Uterus (tissue), 4 donors: ENCODE results near the gene CRK. TPM values are rescaled to one million over a fixed set of nuclear protein-coding genes. Genes with fewer than 3 reads are reported as not detected.

Experiments
- DNase-seq, 2 donors: peaks; one replicate each; pipeline ENCODE4 v3.0.0-alpha.2; 2019 to 2020
- H3K27ac ChIP-seq, 2 donors: fragments of 200-600 bp; sonication (generic); 1 replicate in 1 of 2; 2 replicates in 1 of 2; pipeline ENCODE4 v1.5.1; 2016 to 2018
- H3K27me3 ChIP-seq, 2 donors: fragments of 200-600 bp; sonication (generic); one replicate each; pipeline ENCODE4 v1.5.1; 2018 to 2019; ENCODE audit warnings: control low read depth in 1 of 2
- H3K36me3 ChIP-seq, 2 donors: fragments of 200-600 bp; sonication (generic); one replicate each; pipeline ENCODE4 v1.5.1; 2019; ENCODE audit warnings: control low read depth in 1 of 2
- H3K4me1 ChIP-seq, 2 donors: fragments of 200-600 bp; sonication (generic); one replicate each; pipeline ENCODE4 v1.5.1; 2018 to 2019; ENCODE audit warnings: control low read depth in 1 of 2
- H3K4me3 ChIP-seq, 2 donors: fragments of 200-600 bp; sonication (generic); 1 replicate in 1 of 2; 2 replicates in 1 of 2; pipeline ENCODE4 v1.5.1; 2018 to 2019; ENCODE audit warnings: mild to moderate bottlenecking in 1 of 2
- H3K9me3 ChIP-seq, 2 donors: fragments of 200-600 bp; sonication (generic); one replicate each; pipeline ENCODE4 v1.5.1; 2019; ENCODE audit warnings: control low read depth in 1 of 2
- POLR2A ChIP-seq, 2 donors: fragments of 450-650 bp; IDR thresholded peaks; one replicate each; pipeline ENCODE4 v1.6.1; 2016; ENCODE audit warnings: antibody characterized with exemption in 2 of 2, mild to moderate bottlenecking in 1 of 2, moderate library complexity in 1 of 2
- intact Hi-C: fragments of 100-400 bp; cut with DNase I; formaldehyde crosslinking; loops from one replicate; pipeline ENCODE4 v1.15.1; 2023; ENCODE audit warnings: low total_unique reads
- total RNA-seq, 4 donors: library from RNA; depleted of rRNA in 3 of 4; stranded (reverse); fragments of >200 nt in 3 of 4; gene quantifications; one replicate each; pipeline versions ENCODE4 v1.1.0 to v1.2.4, GENCODE V29; 2014 to 2023
- TF ChIP-seq, protein P1 (sequence below), 4 experiments: fragments of 200-600 bp in 2 of 4; fragments of 450-650 bp in 2 of 4; sonication (generic) in 2 of 4; IDR thresholded peaks; one replicate each; pipeline ENCODE4 v1.5.1; 2016 to 2019; ENCODE audit warnings: antibody characterized with exemption in 4 of 4, mild to moderate bottlenecking in 2 of 4, moderate library complexity in 1 of 4
- donor health status: DM: yes; HTN: yes; CAD: no.

CRK gene
- total RNA-seq, 4 donors from 2014 or later: 34.6 to 118 (median 57.3) TPM

- DNase-seq: no peak
These were observed 41.9 kb downstream of the CRK start for GRCh38 chr17:1414001-1414574.

DNA sequence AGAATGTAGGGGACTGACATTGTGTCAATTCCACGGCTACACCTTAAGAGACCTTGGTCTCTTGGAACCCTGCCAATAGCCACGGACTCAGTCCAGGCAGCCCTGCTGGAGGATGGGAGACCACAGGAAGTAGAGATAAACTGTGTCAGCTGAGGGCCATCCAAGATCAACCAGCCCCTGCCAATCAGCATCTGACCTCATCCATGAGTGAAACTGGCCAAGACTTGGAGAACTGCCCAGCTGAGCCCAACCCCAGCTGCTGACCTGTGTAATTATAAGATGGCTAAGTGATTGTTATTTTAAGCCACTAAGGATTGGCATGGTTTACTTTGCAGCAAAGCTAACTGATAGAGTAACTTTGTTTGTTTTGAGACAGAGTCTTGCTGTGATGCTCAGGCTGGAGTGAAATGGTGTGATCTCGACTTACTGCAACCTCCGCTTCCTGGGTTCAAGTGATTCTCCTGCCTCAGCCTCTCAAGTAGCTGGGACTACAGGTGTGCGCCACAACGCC is 42.7 kb downstream of the CRK start:
- peak; percentile 27 to 31 for DNase-seq
- H3K36me3 ChIP-seq: no peaks in the 10 kb centered on the region
- H3K4me1 ChIP-seq: no peaks in the 10 kb centered on the region
- intact Hi-C loops: no loop called here
- H3K4me3 ChIP-seq: no peak overlapping the region
- H3K27me3 ChIP-seq: no peaks in the 10 kb centered on the region
- TF ChIP-seq, protein P1, sequence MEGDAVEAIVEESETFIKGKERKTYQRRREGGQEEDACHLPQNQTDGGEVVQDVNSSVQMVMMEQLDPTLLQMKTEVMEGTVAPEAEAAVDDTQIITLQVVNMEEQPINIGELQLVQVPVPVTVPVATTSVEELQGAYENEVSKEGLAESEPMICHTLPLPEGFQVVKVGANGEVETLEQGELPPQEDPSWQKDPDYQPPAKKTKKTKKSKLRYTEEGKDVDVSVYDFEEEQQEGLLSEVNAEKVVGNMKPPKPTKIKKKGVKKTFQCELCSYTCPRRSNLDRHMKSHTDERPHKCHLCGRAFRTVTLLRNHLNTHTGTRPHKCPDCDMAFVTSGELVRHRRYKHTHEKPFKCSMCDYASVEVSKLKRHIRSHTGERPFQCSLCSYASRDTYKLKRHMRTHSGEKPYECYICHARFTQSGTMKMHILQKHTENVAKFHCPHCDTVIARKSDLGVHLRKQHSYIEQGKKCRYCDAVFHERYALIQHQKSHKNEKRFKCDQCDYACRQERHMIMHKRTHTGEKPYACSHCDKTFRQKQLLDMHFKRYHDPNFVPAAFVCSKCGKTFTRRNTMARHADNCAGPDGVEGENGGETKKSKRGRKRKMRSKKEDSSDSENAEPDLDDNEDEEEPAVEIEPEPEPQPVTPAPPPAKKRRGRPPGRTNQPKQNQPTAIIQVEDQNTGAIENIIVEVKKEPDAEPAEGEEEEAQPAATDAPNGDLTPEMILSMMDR (IDR thresholded peaks at IDR 0.05): no peak
- no peak for TF ChIP-seq POLR2A (IDR thresholded peaks at IDR 0.05)
- H3K27ac ChIP-seq: no peak overlapping the region
- H3K9me3 ChIP-seq: no peaks in the 10 kb centered on the region

More at GRCh38 chr17:1414001-1414574, 41.9 kb downstream of the CRK start:
- intact Hi-C loops: no loop called here
- TF ChIP-seq, protein P1 (IDR thresholded peaks at IDR 0.05): no peak
- no peak for TF ChIP-seq POLR2A (IDR thresholded peaks at IDR 0.05)
- no peaks in the 10 kb centered on the region for H3K4me1 ChIP-seq
- H3K4me3 ChIP-seq: no peak overlapping the region
- no peak overlapping the region for H3K27ac ChIP-seq
- no peaks in the 10 kb centered on the region for H3K36me3 ChIP-seq
- no peaks in the 10 kb centered on the region for H3K9me3 ChIP-seq
- H3K27me3 ChIP-seq: no peaks in the 10 kb centered on the region

GRCh38 chr17:1412185-1413110 is 43.6 kb downstream of the CRK start:
- TF ChIP-seq, protein P1 (IDR thresholded peaks at IDR 0.05): no peak
- TF ChIP-seq POLR2A (IDR thresholded peaks at IDR 0.05): no peak
- Histone ChIP-seq H3K36me3 (no peaks in the 10 kb centered on the region), H3K27me3 (no peaks in the 10 kb centered on the region), H3K9me3 (no peaks in the 10 kb centered on the region), H3K4me1 (no peaks in the 10 kb centered on the region), H3K4me3 (no peak overlapping the region), H3K27ac (no peak overlapping the region)
- intact Hi-C loops: no loop called here
- DNase-seq: no peak

DNA sequence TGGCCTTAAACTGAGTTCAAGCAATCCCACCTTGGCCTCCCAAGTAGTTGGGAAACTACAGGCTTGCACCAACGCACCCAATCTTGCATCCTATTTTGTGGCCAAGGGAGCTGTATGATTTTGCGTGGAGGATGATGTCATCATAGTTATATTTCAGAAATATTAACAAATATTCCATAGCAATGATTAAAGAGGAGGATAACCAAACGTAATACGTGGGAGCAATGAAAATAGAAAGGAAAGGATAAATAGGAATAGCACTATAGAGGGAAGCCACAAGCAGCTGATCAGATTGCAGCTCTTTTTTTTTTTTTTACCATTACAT is 53.8 kb downstream of the CRK start:
- Histone ChIP-seq H3K36me3 (no peaks in the 10 kb centered on the region), H3K4me3 (no peak overlapping the region), H3K9me3 (no peaks in the 10 kb centered on the region), H3K4me1 (no peaks in the 10 kb centered on the region), H3K27ac (no peak overlapping the region), H3K27me3 (no peaks in the 10 kb centered on the region)
- TF ChIP-seq, protein P1 (IDR thresholded peaks at IDR 0.05): no peak
- no peak for TF ChIP-seq POLR2A (IDR thresholded peaks at IDR 0.05)
- intact Hi-C loops: no loop called here
- no peak for DNase-seq
